HG02623 (cell line): Measurements from ENCODE around the gene PLGRKT.
"Not testable (repeated sequence)": the region's sequence is repeated elsewhere in the genome, so short reads cannot be mapped to it uniquely, and the experiment has no call there.

ENCODE experiments used
- ATAC-seq: cut with Tn5 transposase; IDR thresholded peaks from one replicate; pipeline ENCODE4 v1.9.1; 2021; ENCODE audit warnings: moderate library complexity; ENCODE audit not compliant: unreplicated experiment

The PLGRKT gene, protein sequence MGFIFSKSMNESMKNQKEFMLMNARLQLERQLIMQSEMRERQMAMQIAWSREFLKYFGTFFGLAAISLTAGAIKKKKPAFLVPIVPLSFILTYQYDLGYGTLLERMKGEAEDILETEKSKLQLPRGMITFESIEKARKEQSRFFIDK

GRCh38 chr9:5437254-5438216 lies at the start of gene PLGRKT:
Gene PLGRKT, minus strand, starts transcription at chr9:5437925. Its CDS starts 5,948 bp downstream, at chr9:5431977.
- peak; percentile 81 for ATAC-seq

GRCh38 chr9:5486988-5487387 lies 49.3 kb upstream of the PLGRKT start:
- ATAC-seq = no peak

DNA sequence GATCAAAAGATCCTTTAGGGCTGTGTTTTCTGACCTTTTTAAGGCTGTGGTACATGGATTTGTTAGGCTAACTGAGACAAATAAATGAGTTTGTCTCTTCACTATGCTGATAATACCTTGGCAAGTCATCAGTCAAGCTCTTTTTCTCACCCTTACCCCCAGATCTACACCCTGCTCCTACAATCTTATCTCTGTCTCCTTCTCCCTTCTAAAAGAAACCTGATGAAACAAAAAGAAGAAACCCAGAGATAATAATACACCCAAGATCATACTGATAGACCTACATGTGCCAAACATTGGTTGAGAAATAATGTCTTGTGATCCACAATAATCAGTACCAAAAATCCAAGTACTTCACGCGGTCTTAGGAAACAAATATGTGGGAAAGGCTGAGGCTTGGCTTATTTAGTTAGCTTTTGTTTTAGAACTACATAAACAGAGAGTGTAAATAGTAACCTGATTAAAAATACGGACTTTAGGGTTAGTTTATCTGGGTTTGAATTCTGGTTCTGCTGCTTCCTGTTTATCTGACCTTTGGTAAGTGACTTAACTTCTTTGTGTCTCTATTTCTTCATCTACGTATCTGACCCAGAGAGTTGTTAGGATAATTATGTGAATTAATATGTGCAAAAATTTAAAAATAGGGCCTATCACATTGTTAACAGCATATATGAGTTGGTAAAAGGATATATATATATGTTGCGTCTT lies 47.8 kb upstream of the PLGRKT start:
- no peak for ATAC-seq

GRCh38 chr9:5483306-5483705 lies 45.6 kb upstream of the PLGRKT start:
- ATAC-seq = no peak

- no peak for ATAC-seq
Observed at GRCh38 chr9:5482194-5482593, 44.5 kb upstream of the PLGRKT start.

- no peak for ATAC-seq
Observed at GRCh38 chr9:5481322-5482040, 43.8 kb upstream of the PLGRKT start.

DNA sequence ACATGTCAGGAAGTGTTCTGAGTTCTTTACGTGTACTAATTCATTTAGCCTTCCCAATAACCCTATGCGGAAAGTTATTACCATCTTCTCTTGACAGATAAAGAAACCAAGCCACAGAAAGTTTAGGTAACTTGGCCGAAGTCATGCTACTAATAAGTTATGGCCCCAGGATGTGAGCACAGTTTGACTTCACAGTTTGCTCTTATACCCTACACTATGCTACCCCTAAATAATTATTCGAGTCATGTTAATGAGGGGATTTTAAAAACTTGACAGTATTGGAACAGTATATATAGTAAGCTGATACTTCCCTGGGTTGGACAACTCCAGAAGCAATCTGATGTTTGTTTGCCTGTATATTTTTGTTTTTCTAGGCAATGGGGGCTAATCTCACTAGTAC lies 43.2 kb upstream of the PLGRKT start:
- no peak for ATAC-seq

- no peak for ATAC-seq
Observed at GRCh38 chr9:5479994-5480694, 42.4 kb upstream of the PLGRKT start.

DNA sequence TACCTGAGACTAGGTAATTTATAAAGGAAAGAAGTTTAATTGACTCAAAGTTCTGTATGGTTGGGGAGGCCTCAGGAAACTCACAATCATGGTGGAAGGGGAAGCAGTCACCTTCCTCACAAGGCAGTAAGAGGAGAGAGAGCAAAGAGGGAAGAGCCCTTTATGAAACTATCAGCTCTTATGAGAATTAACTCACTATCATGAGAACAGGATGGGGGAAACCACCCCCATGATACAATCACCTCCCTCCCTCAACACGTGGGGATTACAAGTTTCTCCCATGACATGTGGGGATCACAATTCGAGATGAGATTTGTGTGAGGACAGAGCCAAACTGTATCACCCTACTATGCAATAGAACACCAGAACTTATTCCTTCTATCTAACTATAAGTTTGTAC lies 40.5 kb upstream of the PLGRKT start:
- ATAC-seq = no peak

DNA sequence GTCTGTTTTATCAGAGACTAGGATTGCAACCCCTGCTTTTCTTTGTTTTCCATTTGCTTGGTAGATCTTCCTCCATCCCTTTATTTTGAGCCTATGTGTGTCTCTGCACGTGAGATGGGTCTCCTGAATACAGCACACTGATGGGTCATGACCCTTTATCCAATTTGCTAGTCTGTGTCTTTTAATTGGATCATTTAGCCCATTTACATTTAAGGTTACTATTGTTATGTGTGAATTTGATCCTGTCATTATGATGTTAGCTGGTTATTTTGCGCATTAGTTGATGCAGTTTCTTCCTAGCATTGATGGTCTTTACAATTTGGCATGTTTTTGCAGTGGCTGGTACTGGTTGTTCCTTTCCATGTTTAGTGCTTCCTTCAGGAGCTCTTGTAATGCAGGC lies 37.9 kb upstream of the PLGRKT start:
- ATAC-seq = not testable (repeated sequence)

DNA sequence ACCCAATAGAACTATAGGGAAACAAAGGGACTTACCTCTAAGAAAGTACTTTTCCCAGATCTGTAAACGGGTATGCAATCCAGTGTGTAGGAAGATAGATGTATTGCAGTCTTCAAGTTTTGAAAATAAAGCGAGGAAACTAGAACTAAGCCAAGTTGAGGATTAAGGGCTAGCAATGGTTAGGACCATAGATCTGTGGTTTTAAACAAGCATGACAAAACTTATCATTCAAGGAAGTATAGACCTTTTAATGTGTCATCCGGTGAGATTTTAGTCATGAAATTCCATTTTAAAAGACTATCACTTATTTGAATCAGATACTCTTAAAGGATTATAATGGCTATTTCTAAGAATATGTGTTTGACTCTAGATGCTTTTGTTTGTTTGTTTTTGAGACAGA lies 33.1 kb upstream of the PLGRKT start:
- no peak for ATAC-seq

- no peak for ATAC-seq
Observed at GRCh38 chr9:5470122-5470521, 32.4 kb upstream of the PLGRKT start.

- no peak for ATAC-seq
Observed at GRCh38 chr9:5468850-5469249, 31.1 kb upstream of the PLGRKT start.

DNA sequence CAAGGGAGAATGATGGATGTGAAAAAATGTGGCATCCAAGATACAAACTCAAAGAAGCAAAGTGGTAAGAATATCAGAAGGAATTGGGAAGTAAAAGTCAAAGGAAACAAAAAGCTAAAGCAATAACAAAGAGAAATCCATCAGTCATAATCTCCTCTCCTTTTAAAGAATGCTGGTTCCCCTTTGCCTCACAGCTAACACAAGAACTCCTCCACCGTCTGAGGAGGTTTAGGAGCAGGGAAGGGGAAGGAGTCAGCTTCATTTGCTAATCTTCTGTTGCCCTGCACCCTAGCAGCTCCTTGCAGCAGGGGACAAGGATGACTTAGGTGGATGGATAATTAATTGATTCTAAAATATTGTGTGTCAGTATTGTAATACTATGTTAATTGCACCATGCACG lies 29.0 kb upstream of the PLGRKT start:
- ATAC-seq = no peak

- no peak for ATAC-seq
Observed at GRCh38 chr9:5466005-5466404, 28.3 kb upstream of the PLGRKT start.

- not testable (repeated sequence) for ATAC-seq
Observed at GRCh38 chr9:5464831-5465330, 27.2 kb upstream of the PLGRKT start.

DNA sequence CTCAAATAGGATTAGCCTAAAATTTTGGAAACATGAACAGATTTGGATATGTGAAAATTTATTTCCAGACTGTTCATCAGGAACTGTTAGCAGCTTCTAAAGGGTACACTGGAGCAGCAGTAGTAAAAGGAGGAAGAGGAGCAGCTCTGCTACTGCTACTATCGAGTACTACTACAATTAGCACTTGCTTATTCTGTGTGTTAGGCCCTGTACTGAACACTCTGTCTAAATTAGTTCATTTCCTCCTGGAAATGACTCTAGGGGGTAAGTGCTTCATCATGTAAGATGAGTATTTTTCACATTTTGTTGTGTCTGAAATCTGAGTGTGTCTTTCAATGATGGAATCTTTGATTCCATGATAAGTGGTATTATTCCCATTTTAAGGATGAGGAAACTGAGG lies 22.4 kb upstream of the PLGRKT start:
- ATAC-seq = no peak

- peak; percentile 45 for ATAC-seq
Observed at GRCh38 chr9:5459289-5459829, 21.6 kb upstream of the PLGRKT start.

DNA sequence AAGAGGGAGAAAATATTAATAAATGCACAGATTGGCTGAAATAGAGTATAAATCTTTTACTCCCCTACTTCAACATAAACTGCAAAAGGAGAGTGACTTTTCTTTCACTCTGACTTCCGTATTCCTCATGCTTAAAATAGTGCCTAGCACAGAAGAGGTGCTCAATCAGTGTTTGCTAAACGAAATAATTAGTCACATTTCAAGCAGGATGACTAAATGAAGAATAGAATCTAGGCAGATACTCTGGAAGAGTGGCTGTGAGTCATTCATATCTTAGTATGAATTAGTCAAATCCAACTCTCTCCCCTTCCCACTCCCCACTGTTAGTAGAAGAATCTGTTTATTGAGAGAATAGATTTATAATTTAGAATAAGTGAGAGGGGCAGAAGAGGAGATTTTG lies 17.5 kb upstream of the PLGRKT start:
- no peak for ATAC-seq

- ATAC-seq = no peak
Observed at GRCh38 chr9:5453673-5454072, 15.9 kb upstream of the PLGRKT start.
